ENCODE data around the gene SKP1.
"Not testable (repeated sequence)": the region's sequence is repeated elsewhere in the genome, so short reads cannot be mapped to it uniquely, and the experiment has no call there.

Gene SKP1

DNA sequence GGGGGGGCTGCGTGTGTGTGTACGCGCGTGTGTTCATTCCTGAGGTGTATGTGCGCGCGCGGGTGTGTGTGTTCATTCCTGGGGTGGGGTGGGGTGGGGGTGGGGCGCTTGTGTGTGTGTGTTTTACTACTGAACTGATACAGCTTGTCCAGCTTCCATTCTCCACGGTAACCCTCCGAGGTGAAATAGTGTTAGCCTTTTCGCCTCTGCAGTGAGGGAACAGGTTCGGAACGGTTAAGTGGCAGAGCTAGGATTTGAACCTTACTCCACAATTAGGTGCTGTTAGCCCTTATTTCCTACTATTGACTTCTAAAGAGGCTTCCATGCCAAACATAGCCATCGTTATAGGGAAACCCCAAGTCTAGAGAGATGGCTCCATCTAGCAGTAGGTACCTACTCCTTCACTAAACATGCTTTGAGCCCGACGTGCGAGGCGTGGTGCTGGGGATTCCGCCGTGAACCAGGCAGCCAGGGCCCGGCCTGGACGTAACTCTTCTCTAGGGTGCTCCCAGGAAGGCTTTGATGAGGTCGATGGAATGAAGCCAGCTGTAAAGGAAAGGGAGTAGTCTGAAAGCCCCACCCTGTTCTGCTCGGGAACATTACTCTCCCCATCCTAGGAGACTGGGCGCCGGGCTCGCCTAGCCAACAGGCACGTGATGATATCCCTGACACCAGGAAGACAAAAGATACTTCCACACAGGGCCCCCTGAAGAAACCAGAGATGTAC lies 782 bp upstream of the SKP1 start:
- no peak for DNase-seq (ENCODE audit: low read depth in 2 of 2)

DNA sequence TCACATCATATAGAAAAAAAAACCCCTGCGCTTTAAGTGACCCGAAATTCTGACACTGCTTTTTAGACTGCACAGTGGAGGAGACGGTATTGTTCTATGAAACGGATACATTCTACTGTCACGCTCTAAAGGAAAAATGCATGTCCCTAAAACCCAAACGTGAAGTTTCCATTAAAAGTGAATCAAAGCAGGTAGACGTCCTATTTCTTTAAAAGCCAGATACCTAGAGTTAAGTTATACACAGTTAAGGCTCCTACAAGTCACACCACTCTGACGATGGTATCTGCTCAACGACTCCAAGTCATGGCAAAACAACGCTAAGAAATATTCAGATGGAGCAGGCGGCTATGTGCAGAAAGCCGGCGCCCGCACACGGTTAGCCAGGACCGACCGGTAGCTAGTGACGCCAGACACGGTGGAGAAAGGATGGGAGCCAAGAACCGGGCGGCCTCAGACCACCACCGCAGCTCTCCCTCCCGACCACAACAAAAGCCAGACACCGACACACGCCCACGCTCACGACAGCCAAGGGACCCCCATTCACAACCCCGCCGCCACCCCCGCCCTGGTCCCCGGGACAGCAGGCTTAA lies 734 bp downstream of the SKP1 start:
- peak in 1 of 2 donors; percentile 18 for DNase-seq (ENCODE audit: low read depth in 2 of 2)

DNA sequence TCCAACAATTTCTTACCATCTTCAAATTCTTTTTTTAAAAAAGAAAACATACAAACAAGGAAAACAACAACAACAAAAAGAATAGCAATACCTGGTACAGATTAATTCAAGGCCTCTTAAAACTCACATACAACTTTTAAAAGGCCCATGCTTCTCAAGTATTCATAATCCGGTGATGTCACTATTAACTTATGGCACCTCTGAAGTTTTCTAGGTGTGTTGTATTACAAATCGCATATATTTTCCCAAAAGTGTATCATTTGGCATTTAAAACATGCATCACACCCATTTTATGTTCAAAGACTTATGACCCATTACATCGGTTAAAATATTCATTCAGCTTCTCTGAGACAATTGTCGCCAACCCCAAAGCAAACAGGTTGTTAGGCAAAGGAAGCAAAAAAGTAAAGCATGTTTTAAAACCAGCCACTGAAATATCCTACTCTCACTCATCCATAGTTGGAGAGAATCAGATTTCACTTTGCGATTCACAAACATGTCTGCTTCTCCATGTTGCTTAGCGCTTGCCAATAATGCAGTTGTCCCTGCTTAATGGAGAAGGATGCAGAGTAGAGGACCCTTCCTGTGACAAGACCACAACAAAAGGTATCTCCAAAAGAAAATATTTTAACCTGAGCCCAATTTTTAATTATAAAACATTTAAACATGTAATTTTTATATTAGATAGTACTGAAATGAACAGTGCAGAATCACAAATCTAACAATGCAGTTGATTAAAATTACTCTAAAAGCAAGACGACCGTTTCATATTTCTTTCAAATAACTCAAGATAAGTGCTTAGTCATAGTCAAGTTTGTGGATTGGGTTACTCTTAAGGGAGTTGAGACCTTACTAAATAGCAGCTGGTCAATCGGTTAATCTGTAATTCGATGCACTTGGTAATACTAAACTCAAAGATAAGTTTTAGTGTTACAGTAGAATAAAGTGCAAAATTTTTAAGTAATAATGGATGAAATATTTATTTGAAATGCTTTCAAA lies 1.6 kb downstream of the SKP1 start:
- no peak for DNase-seq (ENCODE audit: low read depth in 2 of 2)

DNA sequence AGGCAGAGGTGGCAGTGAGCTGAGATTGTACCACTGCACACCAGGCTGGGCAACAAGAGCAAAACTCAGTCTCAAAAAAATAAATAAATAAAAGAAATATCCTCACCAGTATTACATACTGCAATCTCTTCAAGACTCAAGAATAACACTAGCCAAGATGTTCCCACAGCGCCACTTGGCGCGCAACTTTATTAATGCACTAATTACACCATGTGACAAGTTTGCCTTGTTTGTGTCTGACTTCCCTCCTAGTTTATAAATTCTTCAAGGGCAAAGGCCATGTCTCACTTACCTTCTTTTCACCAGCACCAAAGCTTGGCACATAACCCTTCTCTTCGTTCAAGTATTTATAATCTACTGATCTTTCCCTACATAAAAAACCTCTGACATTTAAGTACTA lies 4.8 kb downstream of the SKP1 start:
- DNase-seq (ENCODE audit: low read depth in 2 of 2): no peak

DNA sequence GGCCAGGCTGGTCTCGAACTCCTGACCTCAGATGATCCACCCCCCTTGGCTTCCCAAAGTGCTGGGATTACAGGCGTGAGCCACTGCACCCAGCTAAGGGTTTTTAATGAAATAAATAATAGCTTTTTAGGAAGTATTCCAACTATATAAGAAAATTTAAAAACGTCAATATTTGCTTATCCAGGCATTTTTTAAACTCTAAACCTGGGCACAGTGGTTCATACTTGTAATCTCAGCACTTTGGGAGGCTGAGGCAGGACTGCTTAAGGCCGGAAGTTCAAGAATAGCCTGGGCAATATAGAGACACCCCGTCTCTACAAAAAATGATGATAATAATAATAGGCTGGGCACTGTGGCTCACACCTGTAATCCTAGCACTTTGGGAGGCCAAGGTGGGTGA lies 14.2 kb downstream of the SKP1 start:
- DNase-seq (ENCODE audit: low read depth in 2 of 2): no peak

DNA sequence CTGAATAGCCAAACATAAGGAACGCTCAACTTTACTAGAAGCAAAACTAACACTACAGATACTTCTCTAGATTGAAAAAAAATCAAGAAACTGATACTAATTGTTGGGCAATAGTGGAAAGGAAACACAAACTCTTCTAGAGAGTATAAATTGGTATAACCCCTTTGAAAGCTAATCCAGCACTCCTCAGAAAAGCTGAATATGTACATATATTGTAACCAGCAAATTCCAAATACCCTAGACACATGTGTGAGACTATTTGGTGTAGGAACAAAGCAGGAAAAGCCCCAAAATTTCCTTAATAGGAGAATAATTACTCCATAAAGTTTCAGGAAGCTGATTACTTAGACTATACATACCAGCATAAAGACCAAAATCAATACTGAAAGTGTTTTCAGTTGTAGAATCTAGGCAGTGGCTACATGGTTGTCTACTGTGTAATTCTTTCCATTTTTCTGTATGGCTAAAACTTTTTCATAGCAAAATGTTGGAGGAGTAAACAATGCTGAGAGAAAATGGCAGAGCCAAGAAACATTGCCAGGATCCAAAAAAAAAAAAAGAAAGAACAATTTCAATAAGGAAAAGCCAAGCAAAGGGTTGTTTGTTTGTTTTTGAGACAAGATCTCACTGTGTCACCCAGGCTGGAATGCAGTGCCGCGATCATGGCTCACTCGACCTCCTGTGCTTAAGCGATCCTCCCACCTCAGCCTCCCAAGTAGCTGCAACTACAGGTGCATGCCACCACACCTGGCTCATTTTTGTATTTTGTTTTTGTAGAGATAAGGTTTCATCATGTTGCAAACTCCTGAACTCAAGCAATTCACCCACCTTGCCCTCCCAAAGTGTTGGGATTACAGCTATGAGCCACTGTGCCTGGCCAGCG lies 15.0 kb downstream of the SKP1 start:
- DNase-seq (ENCODE audit: low read depth in 2 of 2): no peak

DNA sequence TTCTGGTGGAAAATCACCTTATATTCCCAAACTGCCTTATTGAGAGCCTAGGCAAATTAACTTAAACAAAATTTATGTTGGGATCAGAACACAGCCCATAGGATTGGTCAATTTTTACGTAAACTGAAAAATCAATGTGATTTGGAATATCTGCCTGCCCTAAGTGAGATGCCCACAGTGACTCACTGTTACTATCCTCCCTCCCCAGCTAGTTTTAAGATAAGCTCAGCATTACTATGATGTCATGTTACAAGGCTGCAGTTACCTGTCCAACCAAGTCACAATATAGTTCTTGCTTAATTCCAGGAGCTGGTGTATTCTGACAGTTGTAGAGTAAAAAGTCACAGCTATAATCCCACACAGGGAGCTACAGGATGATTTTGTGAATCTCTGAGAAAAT lies 23.1 kb downstream of the SKP1 start:
- DNase-seq (ENCODE audit: low read depth in 2 of 2): no peak

DNA sequence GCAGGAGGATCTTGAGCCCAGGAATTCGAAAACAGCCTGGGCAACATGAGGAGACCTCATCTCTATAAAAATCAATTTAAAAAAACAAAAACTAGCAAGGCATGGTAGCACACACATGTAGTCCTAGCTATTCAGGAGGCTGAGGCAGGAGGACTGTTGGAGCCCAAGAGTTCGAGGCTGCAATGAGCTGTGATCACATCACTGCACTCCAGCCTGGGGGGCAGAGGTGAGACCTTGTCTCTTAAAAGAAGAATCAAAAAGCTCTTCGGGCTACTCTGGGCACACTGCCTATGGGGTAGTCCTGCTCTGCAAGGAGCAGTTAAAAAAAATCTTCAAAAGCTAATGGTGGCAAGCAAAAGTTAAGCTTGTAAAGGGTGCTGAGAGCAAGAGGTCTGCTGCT lies 23.5 kb downstream of the SKP1 start:
- DNase-seq (ENCODE audit: low read depth in 2 of 2): no peak

DNA sequence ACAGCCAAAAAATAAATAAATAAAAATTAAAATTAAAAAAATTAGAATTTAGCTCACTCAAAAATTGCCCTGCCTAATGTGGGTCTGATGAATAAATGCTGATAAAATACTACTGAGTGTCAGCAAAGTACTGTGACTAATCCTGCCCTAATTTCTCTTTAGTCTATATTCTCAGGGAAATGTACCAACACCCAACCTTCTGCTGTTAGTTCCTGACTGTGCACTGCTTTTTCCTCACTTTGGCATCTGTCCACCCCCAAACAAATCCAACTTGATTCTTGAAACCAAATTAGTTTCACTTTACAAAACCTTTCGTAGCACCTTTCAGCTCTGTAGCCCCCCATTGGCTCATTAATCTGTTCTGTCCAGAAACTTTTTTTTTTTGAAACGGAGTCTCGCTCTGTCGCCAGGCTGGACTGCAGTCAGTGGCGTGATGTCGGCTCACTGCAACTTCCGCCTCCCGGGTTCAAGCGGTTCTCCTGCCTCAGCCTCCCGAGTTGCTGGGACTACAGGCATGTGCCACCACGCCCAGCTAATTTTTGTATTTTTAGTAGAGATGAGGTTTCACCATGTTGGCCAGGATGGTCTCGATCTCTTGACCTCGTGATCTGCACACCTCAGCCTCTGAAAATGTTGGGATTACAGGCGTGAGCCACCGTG lies 24.4 kb downstream of the SKP1 start:
- DNase-seq (ENCODE audit: low read depth in 2 of 2): not testable (repeated sequence)

DNA sequence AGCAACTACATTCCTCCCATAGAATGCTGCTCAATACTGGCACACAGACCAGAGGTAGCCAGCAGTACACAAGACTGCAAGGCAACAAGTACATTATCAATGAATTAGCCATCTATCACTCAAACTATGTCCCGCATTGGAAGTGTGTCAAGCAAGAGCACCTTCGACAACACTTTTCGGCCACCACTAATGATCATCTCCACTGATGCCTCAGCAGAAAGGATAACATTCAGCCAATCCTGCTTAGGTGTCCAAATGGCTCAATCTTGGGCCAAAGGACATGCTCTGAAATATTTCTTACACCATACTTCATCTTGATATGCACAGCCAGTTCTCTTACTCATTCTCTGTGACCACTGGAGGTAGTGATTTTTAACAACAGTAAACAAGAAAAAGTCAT lies 25.0 kb downstream of the SKP1 start:
- DNase-seq (ENCODE audit: low read depth in 2 of 2): no peak

DNA sequence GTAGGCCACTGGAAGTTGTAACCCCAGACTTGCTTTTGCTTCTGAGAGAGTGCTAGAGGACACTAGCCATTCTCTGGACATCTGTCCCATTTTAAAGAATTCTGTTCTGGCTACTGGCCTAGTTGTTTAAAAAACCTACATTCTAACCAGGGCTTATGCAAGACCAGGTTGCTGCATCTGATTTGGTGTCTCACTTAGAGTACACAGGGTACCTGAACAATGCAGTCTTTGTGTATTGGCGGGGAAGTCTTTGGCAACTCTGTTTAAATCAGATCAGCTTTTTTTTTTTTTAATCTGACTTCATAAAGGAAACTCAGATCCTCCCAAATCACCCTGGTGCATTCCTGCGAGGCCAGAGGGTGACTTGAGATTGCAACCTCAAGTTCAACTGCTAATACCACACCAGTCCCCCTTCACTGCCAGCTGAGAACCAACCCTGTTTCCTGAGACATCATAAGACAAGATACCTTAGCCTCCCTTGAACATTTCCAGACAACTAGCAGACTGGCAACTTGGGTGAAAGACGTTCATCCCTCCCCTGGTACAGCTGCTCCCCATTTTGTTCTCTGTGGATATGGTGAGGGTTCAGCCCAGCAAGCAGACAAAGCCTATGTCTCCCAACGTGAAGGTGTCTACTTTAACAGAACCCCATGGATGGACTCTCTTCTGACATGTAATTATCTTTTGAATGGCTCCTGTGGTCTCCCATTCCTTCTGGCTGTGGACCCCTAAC lies 27.0 kb downstream of the SKP1 start:
- no peak for DNase-seq (ENCODE audit: low read depth in 2 of 2)

DNA sequence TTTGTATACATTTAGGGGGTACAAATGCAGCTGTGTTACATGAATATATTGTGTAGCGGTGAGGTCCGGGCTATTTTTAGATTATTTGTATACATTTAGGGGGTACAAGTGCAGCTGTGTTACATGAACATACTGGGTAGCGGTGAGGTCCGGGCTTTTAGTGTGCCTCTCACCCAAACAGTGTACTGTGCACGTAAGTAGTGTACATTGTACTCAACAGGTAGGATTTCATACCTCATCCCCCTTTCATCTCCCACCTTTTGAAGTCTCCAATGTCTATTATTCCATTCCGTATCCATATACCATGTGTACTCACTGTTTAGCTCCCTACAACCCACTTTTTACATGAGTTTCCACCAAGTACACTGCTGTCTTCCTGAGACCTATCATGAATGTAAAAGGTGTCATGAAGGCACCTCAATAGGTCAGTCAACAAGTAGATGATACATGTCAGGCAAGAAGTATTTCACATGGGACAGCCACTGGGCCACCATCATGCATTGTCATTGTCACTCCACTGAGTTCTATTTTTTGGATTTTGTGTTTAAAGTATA lies 27.7 kb downstream of the SKP1 start:
- DNase-seq (ENCODE audit: low read depth in 2 of 2): no peak

DNA sequence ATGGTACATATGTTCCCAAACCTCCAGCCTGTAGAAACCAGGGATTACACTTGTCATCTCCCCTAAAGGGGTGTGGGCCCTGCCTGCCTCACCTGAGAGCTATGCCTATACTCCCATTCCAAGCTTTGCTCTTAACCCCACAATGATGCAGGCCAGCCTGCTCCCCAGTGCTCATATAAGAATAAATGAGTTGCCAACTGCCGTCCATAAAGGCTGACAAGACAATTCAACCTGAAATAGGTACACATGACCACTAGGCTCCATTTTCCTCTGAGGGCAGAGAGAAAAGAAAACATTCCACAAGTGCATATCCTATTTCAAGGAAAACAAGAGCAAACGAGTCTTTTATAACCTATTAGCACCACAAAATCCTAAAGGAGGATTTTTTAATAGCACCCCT lies 28.4 kb downstream of the SKP1 start:
- no peak for DNase-seq (ENCODE audit: low read depth in 2 of 2)

DNA sequence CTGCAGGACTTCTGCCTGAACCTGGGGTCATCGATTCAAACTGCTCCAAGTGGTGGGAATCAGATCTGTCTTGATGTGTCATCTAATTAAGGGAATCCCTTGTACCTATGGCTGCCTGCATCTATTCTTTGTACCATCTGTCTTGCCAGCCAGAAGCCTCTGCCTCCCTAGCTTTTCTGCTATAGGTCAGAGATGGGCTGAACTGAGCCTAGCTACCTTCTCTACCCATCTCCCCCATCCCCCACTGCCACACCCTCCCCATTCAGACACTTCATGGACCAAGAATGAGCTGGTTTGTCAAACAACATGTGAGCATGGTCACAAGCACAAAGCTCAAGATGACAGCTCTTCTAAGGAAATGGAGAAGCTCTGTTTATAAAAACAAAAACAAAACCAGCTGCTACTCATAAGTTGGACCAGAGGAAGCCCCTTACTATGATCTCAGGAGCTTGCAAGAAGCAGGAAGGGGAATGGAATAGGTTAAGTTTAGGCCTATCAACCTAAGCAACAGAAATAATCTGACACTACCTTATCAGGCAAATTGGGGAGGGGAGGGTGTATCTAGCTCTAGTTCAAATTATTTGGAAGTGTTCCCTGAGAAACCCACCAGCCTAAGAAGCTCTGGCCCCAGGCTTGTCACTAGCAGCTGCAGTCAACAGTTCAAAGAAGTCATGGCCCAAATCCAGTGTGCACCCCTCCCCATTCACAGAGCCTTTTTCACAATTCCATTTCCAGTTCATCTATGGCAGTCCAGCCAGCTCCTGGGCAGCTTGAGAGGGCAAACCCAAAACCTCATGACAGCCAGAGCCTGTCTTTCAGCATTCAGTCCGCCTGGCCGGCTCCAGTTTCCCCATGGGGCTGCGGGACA lies 29.9 kb downstream of the SKP1 start:
- DNase-seq (ENCODE audit: low read depth in 2 of 2): no peak

DNA sequence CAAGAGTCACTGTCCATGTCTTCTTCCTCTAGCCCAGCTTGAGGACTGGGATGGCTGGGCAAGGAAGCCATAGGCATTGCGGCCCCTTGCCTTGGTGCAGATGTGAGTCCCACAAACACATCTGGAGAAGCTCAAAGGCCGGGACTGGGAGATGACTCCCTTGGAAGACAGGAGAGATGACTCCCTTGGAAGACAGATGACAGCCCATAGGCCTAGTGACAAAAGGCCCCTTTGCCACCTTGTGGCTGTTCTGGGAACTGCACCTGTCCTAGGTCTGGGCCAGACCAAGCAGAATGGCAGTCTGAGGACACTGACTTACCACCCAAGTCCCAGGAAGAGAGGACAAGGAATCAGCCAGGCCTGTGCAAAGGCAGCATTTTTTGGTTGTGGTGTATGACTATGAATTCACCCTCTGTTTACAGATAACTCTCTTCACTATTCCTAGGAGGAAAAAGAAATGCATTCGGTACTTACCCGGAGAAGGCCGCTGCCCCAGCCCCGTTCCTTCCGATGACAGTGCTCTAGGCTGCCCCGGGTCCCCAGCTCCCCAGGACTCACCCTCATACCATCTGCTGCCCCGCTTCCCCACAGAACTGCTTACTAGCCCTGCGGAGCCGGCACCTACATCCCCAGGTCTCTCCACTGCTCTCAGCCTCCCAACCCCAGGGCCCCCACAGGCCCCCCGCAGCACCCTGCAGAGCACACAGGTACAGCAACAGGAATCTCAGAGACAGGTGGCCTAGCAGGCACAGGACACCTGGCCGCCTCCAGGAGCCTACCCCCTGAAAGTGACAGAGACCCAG lies 30.8 kb downstream of the SKP1 start:
- DNase-seq (ENCODE audit: low read depth in 2 of 2): peak; percentile 65 to 72

DNA sequence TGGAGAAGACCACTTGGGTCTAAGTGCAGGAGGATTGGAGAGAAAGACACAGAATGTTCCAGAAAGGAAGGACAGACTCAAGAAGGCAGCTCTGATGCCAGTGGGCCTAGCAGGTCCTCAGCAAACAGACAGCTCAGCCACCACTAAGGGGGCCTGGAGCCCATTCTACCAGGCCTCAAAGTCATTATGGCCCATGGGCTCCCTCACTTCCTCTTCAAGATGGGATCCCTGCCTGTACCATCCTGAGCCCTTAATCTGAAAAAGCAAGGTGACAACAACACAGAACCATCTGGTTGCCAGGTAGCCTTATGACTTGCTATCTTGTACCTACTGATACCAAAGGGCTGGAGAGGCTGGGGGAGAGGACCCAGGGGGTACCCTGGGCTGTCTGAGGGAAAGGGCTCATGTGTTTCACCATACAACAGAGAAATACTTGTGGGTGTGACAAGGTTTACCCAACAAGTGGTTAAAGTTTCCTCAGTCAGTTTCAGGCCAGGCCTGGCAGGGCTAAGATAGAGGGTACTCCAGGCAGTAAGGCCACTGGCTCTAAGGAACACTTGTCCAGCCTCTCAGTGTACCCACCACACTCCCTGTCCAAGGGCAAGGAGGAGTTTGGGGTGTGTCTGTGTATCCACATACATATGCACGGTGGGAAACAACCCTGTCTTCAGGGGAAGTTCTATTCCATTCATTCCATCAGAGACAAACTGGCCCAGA lies 31.6 kb downstream of the SKP1 start:
- DNase-seq (ENCODE audit: low read depth in 2 of 2): no peak
